GM19099 (cell line): Measurements from ENCODE around the gene RAB37.

Experiments
- POLR2A ChIP-seq: IDR thresholded peaks from 3 replicates; pipeline ENCODE4 v1.6.1; 2011; ENCODE audit warnings: low read depth; ENCODE audit not compliant: insufficient read length; ENCODE audit errors: extremely low read depth

The RAB37 gene

DNA sequence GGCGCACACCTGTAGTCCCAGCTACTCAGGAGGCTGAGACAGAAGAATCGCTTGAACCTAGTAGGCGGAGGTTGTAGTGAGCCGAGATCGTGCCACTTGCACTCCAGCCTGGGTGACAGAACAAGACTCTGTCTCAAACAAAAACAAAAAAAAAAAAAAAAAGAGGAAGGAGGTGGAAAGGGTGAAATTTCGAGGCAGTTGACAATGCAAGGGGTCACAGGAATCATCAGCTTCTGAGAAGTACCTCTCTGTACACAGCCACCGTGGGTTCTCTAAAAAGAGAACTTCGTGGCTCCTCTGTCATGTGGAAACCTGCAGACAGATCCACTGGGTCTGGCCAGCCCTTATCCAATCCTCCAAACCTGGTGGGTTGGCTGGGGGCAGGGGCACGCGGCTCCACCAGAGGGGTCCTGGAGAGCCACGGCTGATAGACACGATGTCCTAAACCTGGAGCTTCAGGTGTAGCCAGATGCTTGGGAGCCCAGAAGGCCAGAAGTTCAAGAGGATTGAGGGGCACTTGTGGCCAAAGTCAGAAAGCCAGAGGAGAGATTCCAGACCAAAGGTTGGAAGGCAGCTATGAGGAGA lies 23.8 kb upstream of the RAB37 start:
- no peak for TF ChIP-seq POLR2A

DNA sequence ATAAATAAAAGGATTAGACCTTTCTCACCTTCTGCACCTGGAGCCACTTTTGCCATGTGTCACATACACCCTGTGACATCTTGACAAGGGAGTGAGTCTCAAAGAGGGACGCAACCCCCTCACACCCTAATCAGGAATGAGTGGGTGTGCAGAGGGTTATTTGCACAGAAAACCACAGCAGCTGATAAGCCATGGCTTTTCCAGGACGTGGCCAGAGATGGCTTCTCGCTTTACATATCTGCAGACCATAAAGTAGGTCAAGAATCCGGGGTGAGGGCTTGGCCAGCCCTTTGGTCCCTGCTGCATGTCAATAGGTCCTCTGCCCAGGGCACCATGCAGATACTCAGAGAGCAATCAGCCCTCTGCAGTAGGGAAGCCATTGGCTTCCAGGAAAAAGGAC lies 21.9 kb upstream of the RAB37 start:
- TF ChIP-seq POLR2A: no peak

- TF ChIP-seq POLR2A: no peak
Observed at GRCh38 chr17:74720506-74720905, 16.6 kb upstream of the RAB37 start.

GRCh38 chr17:74722782-74723181 lies 14.3 kb upstream of the RAB37 start:
- TF ChIP-seq POLR2A: no peak

GRCh38 chr17:74723891-74724290 lies 13.2 kb upstream of the RAB37 start:
- TF ChIP-seq POLR2A: no peak

DNA sequence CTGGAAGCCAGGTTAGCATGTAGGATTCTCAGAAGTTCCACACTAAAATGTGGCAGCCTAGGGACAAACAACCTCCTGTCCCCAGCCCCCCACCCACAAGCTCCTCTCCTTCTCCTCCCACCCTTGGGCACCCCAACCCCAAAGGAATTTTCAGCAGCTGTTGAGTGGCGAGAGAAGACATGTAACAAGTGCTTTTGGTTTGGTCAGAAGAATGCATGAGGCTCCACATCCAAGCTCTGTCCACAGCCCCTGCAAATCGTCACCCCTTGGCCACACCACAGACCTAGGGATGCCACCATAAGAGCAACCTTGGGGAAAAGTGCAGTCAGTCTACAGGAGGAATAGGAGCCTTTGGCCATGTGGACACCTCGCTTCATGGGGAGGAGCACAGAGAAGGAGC lies 11.9 kb upstream of the RAB37 start:
- no peak for TF ChIP-seq POLR2A

DNA sequence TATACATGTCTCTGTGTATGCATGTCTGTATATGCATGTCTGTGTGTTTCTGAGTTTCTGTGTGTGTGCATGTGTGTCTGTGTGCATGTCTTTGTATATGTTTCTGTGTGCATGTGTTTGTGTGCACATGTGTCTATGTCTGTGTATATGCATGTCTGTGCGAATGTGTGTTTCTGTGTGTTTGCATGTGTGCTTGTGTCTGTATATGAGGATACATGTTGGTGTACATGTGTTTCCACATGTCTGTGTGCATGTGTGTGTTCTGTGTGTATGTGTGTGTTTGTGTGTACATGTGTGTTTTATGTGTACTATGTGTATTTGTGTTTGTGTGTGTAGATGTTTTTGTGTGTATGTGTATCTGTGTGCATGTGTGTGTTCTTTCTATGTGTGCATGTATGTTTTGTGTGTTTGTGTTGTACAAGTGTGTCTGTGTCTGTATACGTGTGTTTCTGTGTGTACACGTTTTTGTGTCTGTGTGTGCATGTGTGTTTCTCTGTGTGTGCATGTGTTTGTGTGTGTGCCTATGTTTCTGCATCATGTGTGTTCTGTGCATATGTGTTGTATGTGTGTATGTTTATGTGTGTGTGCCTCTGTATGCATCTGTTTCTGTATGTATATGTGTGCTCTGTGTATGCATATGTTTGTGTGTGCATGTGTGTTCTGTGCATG lies 8.9 kb upstream of the RAB37 start:
- no peak for TF ChIP-seq POLR2A

- no peak for TF ChIP-seq POLR2A
Observed at GRCh38 chr17:74728702-74729075, 8.4 kb upstream of the RAB37 start.

DNA sequence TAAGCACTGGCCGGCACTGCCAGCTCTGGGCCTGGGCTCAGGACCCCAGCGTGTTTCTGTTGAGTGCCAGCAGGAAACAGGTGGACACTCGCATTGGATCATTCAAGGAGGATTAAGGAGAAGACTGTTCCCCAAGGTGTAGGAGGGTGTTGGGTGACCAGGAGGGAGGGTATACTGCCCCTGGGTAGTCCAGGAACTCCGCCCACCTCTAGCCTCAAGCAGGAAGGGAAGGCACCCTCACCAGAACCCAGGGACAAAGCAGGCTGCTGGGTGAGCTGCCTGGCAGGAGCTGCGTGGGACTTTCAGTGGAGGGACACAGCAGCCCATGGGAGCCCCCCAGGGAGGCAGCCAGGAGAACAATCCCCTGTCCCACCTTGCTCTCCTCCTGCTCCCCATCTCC lies 7.7 kb upstream of the RAB37 start:
- TF ChIP-seq POLR2A: no peak

DNA sequence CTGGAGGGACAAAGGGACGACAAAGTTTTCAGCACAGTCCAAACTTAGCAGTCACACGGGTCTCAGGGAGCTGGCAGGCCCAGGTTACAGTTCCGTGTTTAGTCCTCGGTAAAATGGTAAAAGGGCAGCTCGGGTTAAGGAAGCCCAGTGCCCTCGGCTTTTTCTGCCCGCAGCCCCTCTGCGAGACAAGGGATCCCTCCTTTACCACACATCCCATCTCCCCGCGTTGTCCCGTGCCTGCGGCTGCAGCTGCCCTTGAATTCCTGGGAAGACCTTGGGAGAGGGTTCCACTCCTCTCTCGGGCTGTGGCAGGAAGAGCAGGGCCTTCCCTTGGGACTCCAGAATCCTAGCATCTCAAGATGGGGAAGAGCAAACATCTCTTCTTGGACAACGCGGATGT lies 7.2 kb upstream of the RAB37 start:
- TF ChIP-seq POLR2A: no peak

DNA sequence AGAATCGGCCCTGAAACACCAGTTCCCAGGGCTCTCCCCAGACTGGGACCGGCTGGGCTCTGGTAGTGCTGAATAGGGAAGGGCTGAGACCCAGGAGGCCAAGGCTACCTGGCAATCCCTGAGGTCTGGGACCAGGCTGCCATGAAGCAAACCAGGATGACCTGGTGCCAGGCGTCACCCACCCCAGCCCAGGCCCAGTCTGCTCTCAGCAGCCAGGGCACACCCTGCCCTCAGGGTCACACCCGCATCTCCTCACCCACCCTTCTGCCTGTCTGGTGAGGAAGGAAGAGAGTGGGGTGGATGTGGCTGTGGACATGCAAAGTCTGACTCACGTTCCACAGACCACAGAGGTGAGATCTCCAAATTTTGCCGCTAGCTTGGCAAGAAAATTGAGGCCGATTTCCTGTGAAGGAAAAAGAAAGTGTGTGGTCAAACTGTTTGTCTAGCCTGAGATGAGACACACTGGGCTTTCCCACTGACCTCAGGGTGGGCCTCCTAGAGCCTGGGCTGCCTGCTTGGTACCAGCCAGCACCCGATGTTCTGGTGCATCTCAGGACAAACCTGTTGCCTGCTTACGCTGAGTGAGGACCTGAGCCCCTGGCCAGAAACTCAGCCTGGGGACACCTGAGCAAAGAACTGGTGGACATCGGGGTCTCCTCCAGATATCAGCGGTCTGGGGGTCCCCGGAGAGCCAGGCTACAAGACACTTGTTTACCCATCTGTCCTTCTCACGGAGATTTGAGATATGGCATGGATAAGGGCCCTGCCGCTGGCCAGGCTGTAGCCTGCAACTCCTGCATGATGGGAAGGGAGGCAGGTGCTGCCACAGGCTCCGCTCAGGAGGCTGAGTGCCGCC lies 6.3 kb upstream of the RAB37 start:
- no peak for TF ChIP-seq POLR2A

DNA sequence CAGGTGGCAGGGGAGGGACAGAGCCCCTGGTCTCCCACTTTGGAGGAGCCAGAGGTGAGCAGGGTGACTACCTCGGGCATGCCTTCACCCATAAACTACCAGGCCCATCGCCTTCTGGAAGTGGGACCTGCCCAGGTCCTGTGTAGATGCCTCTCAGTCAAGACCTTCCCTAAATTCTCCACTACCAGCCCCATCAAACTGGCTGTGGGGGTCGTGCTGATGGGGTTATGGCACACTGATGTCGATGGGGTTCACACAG lies 5.8 kb upstream of the RAB37 start:
- no peak for TF ChIP-seq POLR2A

DNA sequence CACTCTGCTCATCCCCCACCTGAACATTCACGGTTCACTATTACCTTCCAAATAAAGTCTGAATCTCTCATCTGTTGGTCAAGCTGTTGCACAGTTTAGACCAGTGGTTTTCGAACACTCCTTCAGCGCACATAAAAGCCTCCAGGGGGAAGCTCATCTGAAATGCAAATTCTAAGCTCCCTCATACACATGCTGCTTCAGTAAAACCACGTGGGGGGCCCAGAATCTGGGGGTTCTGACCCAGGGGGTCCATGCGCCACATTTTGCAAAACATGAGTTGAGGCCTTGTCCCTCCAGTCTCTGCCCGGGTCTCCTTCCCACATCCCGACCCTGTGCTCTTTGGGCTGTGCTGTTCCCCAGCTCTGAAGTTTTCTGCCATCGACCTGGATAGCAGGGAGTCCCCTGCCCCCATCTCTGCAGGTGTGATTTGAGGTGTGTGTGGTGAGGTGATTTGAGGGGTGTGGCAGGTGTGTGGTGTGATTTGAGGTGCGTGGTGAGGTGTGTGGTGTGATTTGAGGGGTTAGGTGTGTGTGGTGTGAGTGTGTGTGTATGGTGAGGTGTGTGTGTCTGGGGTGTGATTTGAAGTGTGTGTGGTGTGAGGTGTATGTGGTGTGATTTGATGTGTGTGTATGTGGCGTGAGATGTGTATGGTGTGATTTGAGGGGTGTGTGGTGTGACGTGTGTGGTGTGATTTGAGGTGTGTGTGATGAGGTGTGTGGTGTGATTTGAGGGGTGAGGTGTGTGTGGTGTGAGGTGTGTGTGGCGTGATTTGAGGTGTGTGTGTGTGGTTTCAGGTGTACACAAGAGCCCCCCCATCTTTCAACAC lies 4.8 kb upstream of the RAB37 start:
- no peak for TF ChIP-seq POLR2A

- no peak for TF ChIP-seq POLR2A
Observed at GRCh38 chr17:74733365-74734122, 3.5 kb upstream of the RAB37 start.

DNA sequence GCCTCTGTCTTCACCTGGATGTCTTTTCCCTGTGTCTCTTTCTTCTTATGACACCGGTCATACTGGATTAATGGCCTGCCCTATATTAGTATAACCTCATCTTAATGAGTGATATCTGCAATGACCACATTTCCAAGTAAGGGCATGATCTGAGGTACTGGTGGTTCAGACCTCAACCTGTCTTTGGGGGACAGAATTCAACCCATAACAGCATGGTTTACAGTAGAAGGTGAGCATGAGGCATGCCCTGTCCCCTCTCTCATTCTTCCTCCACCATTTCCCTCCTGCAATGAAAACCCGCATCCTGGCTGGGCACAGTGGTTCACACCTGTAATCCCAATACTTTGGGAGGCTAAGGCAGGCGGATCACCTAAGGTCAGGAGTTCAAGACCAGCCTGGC lies 2.8 kb upstream of the RAB37 start:
- no peak for TF ChIP-seq POLR2A
